PC-3 (cell line): Measurements from ENCODE around the gene CHAF1B. TPM values are rescaled to one million over a fixed set of nuclear protein-coding genes. Genes with fewer than 3 reads are reported as not detected.

Experiments used
- ATAC-seq: fragments of 200-7000 bp; cut with Tn5 transposase; 2 replicates; pipeline ENCODE4 v1.9.1; 2020; ENCODE audit warnings: mild to moderate bottlenecking, moderate library complexity
- BruUV-seq: library from RNA; stranded (reverse); fragments of 400-500 nt; replicated peaks from 2 replicates; lab custom pipeline; 2021; lab: Mats Ljungman, UMichigan
- CTCF ChIA-PET: fragments of 300-600 bp; sonication (Branson Sonifier 250); formaldehyde crosslinking; loops from one replicate; lab custom pipeline; 2022; ENCODE audit warnings: antibody characterized with exemption; lab: Charles Lee
- POLR2A ChIA-PET: fragments of 300-600 bp; sonication (Branson Sonifier 250); formaldehyde crosslinking; loops from one replicate; lab custom pipeline; 2022; ENCODE audit warnings: antibody characterized with exemption; ENCODE audit not compliant: unreplicated experiment; lab: Charles Lee
- DNase-seq: peaks from one replicate; pipeline ENCODE4 v3.0.0-alpha.2; 2015
- H2AFZ ChIP-seq: fragments of 300-600 bp; sonication (generic); 2 replicates; pipeline ENCODE4 v1.6.0; 2016; ENCODE audit warnings: antibody characterized with exemption, low read length
- H3F3A ChIP-seq: fragments of 300-600 bp; sonication (generic); one replicate; pipeline ENCODE4 v1.6.0; 2017; ENCODE audit warnings: antibody characterized with exemption, low read length, control low read depth, mild to moderate bottlenecking; ENCODE audit not compliant: unreplicated experiment
- H3K27ac ChIP-seq: fragments of 300-600 bp; sonication (generic); 2 replicates; pipeline ENCODE4 v1.5.1; 2016; ENCODE audit warnings: mild to moderate bottlenecking, low read length
- H3K27me3 ChIP-seq: fragments of 300-600 bp; sonication (generic); 2 replicates; pipeline ENCODE4 v1.6.1; 2016; ENCODE audit warnings: low read length, mixed read lengths
- H3K36me3 ChIP-seq: fragments of 300-600 bp; sonication (generic); 2 replicates; pipeline ENCODE4 v1.6.1; 2016; ENCODE audit warnings: low read depth, mixed run types, low read length, mixed read lengths
- H3K4me1 ChIP-seq: fragments of 300-600 bp; sonication (generic); 2 replicates; pipeline ENCODE4 v1.5.1; 2016; ENCODE audit warnings: low read length; ENCODE audit not compliant: insufficient read depth
- H3K4me2 ChIP-seq: fragments of 300-600 bp; sonication (generic); 2 replicates; pipeline ENCODE4 v1.6.0; 2016; ENCODE audit warnings: low read length
- H3K4me3 ChIP-seq: fragments of 300-600 bp; sonication (generic); 2 replicates; pipeline ENCODE4 v1.5.1; 2016; ENCODE audit warnings: mild to moderate bottlenecking, low read length, mixed read lengths
- H3K79me2 ChIP-seq: fragments of 300-600 bp; sonication (generic); 2 replicates; pipeline ENCODE4 v1.6.1; 2017; ENCODE audit warnings: low read length, mixed read lengths
- H3K9ac ChIP-seq: fragments of 300-600 bp; sonication (generic); 2 replicates; pipeline ENCODE4 v1.6.0; 2016; ENCODE audit warnings: mild to moderate bottlenecking, low read length
- H3K9me2 ChIP-seq: fragments of 300-600 bp; sonication (generic); replicated peaks from 2 replicates; pipeline ENCODE4 v1.6.1; 2016; ENCODE audit warnings: mixed run types, low read length, mixed read lengths
- H3K9me3 ChIP-seq: fragments of 300-600 bp; sonication (generic); 2 replicates; pipeline ENCODE4 v1.6.1; 2016; ENCODE audit warnings: low read length, mixed read lengths
- H4K20me1 ChIP-seq: fragments of 300-600 bp; sonication (generic); 2 replicates; pipeline ENCODE4 v1.6.1; 2016; ENCODE audit warnings: low read length, mixed read lengths
- EZH2 ChIP-seq: fragments of 300-600 bp; sonication (generic); IDR thresholded peaks from one replicate; pipeline ENCODE4 v1.6.1; 2017; ENCODE audit warnings: antibody characterized with exemption, mild to moderate bottlenecking, low read length; ENCODE audit not compliant: unreplicated experiment
- EZH2phosphoT487 ChIP-seq: fragments of 300-600 bp; sonication (generic); IDR thresholded peaks from 2 replicates; pipeline ENCODE4 v1.6.1; 2018; ENCODE audit warnings: mild to moderate bottlenecking, antibody characterized with exemption, low read length, borderline replicate concordance
- intact Hi-C: fragments of 100-400 bp; cut with micrococcal nuclease; formaldehyde crosslinking; loops from 2 replicates; pipeline ENCODE4 v1.9.0; 2023
- total RNA-seq: library from RNA; depleted of rRNA; stranded (reverse); fragments of >200 nt; gene quantifications from 2 replicates; pipeline ENCODE4 v1.2.3, GENCODE V29; 2014
- TF ChIP-seq, protein P1 (sequence below): fragments of 300-600 bp; sonication (generic); conservative IDR thresholded peaks from 2 replicates; pipeline ENCODE4 v1.5.1; 2017; ENCODE audit warnings: antibody characterized with exemption, low read depth, mild to moderate bottlenecking, low read length

Gene CHAF1B
- total RNA-seq, 1 experiment from 2014 or later = 19.0 TPM

DNA sequence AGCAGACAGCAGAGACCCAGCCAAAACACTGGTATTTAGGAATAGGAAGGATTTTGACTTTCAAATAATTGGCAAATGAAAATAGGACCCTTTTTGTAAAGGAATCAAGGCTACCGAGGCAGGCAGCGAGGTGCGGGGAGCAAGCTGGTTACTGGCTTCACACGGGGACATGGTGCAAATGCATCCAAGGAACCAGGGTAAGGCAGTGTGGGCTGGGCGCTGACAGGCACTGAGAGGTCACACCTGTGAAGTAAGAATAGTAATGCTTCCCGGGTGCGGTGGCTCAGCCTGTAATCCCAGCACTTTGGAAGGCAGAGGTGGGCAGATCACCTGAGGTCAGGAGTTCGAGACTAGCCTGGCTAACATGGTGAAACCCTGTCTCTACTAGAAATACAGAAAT, 15.5 kb downstream of the CHAF1B start:
- no peak overlapping the region for H2AFZ ChIP-seq
- no peak overlapping the region for H3K27ac ChIP-seq
- ChIA-PET POLR2A (no interaction called here), CTCF (no interaction called here)
- H3K9me3 ChIP-seq = no peaks in the 10 kb centered on the region
- no peaks in the 10 kb centered on the region for H4K20me1 ChIP-seq
- H3K79me2 ChIP-seq = no peaks in the 10 kb centered on the region
- DNase-seq (no peak), ATAC-seq (no peak)
- H3K9me2 ChIP-seq = no peaks in the 10 kb centered on the region
- no TSS peak for BruUV-seq
- no peak overlapping the region for H3K4me2 ChIP-seq
- intact Hi-C loops = no loop called here
- peaks cover 23% of the 10 kb centered on the region for H3K36me3 ChIP-seq
- no peak overlapping the region for H3K4me3 ChIP-seq
- H3F3A ChIP-seq = no peaks in the 10 kb centered on the region
- no peaks in the 10 kb centered on the region for H3K4me1 ChIP-seq
- H3K27me3 ChIP-seq = no peaks in the 10 kb centered on the region
- H3K9ac ChIP-seq = no peak overlapping the region
- TF ChIP-seq, protein P1, sequence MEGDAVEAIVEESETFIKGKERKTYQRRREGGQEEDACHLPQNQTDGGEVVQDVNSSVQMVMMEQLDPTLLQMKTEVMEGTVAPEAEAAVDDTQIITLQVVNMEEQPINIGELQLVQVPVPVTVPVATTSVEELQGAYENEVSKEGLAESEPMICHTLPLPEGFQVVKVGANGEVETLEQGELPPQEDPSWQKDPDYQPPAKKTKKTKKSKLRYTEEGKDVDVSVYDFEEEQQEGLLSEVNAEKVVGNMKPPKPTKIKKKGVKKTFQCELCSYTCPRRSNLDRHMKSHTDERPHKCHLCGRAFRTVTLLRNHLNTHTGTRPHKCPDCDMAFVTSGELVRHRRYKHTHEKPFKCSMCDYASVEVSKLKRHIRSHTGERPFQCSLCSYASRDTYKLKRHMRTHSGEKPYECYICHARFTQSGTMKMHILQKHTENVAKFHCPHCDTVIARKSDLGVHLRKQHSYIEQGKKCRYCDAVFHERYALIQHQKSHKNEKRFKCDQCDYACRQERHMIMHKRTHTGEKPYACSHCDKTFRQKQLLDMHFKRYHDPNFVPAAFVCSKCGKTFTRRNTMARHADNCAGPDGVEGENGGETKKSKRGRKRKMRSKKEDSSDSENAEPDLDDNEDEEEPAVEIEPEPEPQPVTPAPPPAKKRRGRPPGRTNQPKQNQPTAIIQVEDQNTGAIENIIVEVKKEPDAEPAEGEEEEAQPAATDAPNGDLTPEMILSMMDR = no peak
- TF ChIP-seq EZH2 (no peak), EZH2phosphoT487 (no peak)

DNA sequence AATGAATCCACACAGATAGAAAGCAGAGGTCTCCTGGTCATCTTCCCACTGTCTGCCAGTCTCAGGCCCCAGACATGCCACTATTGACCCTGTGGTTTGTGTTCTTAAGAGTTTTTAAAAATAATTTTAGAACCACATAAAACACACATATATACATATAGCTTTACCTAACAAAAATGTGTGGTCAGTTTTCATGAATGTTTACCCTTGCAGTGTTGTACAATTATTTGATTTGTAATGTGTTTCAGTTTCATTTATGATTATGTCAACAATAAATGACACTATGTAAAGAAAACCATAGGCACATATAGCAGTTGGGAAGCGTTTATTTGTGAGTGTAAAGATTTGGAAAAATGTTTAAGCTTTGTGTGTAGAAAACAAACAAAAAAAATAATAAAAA, 17.1 kb downstream of the CHAF1B start:
- intact Hi-C loops = no loop called here
- Histone ChIP-seq H3K27me3 (no peaks in the 10 kb centered on the region), H3K36me3 (peaks cover 19% of the 10 kb centered on the region), H3K27ac (no peak overlapping the region), H3K4me3 (no peak overlapping the region), H3K4me1 (no peaks in the 10 kb centered on the region), H3K9me3 (no peaks in the 10 kb centered on the region), H3K79me2 (no peaks in the 10 kb centered on the region), H3K9ac (no peak overlapping the region), H3K4me2 (no peak overlapping the region), H3K9me2 (no peaks in the 10 kb centered on the region), H4K20me1 (no peaks in the 10 kb centered on the region), H3F3A (no peaks in the 10 kb centered on the region), H2AFZ (no peak overlapping the region)
- TF ChIP-seq EZH2 = no peak
- ATAC-seq = peak; percentile 94
- CTCF ChIA-PET = no interaction called here
- POLR2A ChIA-PET = no interaction called here
- BruUV-seq = no TSS peak
- peak; percentile 16 for DNase-seq

DNA sequence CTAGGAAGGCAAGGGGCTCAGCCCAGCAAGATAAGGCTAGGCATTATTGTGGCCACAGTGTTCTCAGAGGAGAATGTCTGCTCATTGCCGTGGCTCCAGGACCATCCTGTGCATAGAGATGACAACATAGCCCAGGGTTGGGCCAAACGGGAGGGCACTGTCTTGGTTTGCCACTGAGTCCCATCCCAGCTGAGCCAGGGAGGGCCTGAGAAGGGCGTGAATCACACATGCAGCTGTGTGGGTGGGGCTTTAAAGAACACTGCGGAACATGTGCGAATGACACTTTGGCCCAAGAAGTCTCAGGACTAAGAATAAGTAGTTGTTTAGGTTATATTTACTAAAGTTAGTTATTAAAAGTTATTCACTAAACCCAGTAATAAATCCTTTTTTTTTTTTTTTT, 18.5 kb downstream of the CHAF1B start:
- Histone ChIP-seq H3K27me3 (no peaks in the 10 kb centered on the region), H3K36me3 (peaks cover 25% of the 10 kb centered on the region), H3K4me3 (no peak overlapping the region), H2AFZ (no peak overlapping the region), H3K4me1 (no peaks in the 10 kb centered on the region), H4K20me1 (no peaks in the 10 kb centered on the region), H3K9me3 (no peaks in the 10 kb centered on the region), H3F3A (no peaks in the 10 kb centered on the region), H3K4me2 (no peak overlapping the region), H3K79me2 (no peaks in the 10 kb centered on the region), H3K9ac (no peak overlapping the region), H3K9me2 (no peaks in the 10 kb centered on the region), H3K27ac (no peak overlapping the region)
- no TSS peak for BruUV-seq
- no peak for DNase-seq
- ChIA-PET CTCF (no interaction called here), POLR2A (no interaction called here)
- ATAC-seq = no peak
- no peak for TF ChIP-seq EZH2
- intact Hi-C loops = no loop called here

DNA sequence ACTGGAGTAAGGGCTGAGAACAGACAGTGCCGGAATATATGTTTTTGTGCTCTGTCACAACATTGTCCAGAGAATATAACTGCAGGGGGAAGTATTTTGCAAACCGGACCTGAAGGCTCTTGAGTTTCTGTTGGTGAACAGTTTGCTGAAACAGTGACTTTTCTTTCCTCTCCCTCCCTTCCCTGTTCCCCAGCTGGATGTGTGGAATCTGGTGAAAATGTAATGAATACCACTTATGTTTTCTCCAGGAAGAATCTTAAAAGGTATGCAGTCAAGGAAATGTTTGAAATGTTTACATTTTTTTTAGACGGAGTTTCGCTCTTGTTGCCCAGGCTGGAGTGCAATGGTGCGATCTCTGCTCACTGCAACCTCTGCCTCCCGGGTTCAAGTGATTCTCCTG, 23.4 kb downstream of the CHAF1B start:
- Histone ChIP-seq H3F3A (no peaks in the 10 kb centered on the region), H3K4me3 (no peak overlapping the region), H3K9ac (no peak overlapping the region), H3K27me3 (no peaks in the 10 kb centered on the region), H3K9me3 (no peaks in the 10 kb centered on the region), H2AFZ (no peak overlapping the region), H3K79me2 (no peaks in the 10 kb centered on the region), H3K27ac (no peak overlapping the region), H3K9me2 (no peaks in the 10 kb centered on the region), H3K4me1 (no peaks in the 10 kb centered on the region), H4K20me1 (no peaks in the 10 kb centered on the region), H3K4me2 (no peak overlapping the region), H3K36me3 (peaks cover 20% of the 10 kb centered on the region)
- no TSS peak for BruUV-seq
- intact Hi-C loops = no loop called here
- ATAC-seq (no peak), DNase-seq (no peak)
- CTCF ChIA-PET = no interaction called here
- TF ChIP-seq, protein P1 = no peak
- TF ChIP-seq EZH2 = no peak
- no peak for TF ChIP-seq EZH2phosphoT487
- POLR2A ChIA-PET = no interaction called here
